GM12878 (cell line): ENCODE data around the gene CCSER1. TPM values are rescaled to one million over a fixed set of nuclear protein-coding genes. Genes with fewer than 3 reads are reported as not detected.

Experiments used
- ATAC-seq: fragments of 200-7000 bp; cut with Tn5 transposase; 3 replicates; pipeline ENCODE4 v1.9.1; 2020; ENCODE audit warnings: mild to moderate bottlenecking, moderate library complexity
- BruUV-seq: library from RNA; stranded (reverse); fragments of 400-500 nt; replicated peaks from 2 replicates; lab custom pipeline; 2021; lab: Mats Ljungman, UMichigan
- CTCF ChIA-PET: fragments of 300-600 bp; sonication (Branson Sonifier 250); formaldehyde crosslinking; extraction: SDS; loops from one replicate; lab custom pipeline; 2021; ENCODE audit warnings: inconsistent platforms; lab: Yijun Ruan, JAX
- POLR2A ChIA-PET: fragments of 350-600 bp; formaldehyde crosslinking; extraction: SDS; loops from one replicate; lab custom pipeline; 2021; ENCODE audit warnings: inconsistent platforms; lab: Charles Lee
- RAD21 ChIA-PET: fragments of 300-600 bp; sonication (Branson Sonifier 250); formaldehyde crosslinking; loops from one replicate; lab custom pipeline; 2023; ENCODE audit warnings: antibody characterized with exemption; ENCODE audit not compliant: unreplicated experiment; lab: Charles Lee
- SMC1A ChIA-PET: fragments of 300-600 bp; sonication (Branson Sonifier 250); formaldehyde crosslinking; loops from one replicate; lab custom pipeline; 2023; ENCODE audit not compliant: unreplicated experiment, uncharacterized antibody; lab: Charles Lee
- DNase-seq: peaks from one replicate; pipeline ENCODE4 v3.0.0-alpha.2; 2011; ENCODE audit warnings: low read depth, low spot score
- FAIRE-seq: peaks from 3 replicates; lab custom pipeline; 2011; peaks lifted over from hg19 to GRCh38; lab: Jason Lieb, UNC
- H2AFZ ChIP-seq: 2 replicates; pipeline ENCODE4 v1.6.0; 2011; ENCODE audit warnings: low read depth, low read length, control low read depth; ENCODE audit not compliant: control insufficient read depth
- H3K27ac ChIP-seq: 2 replicates; pipeline ENCODE4 v1.5.1; 2011; ENCODE audit warnings: control low read depth; ENCODE audit not compliant: control insufficient read depth, insufficient read depth
- H3K27me3 ChIP-seq, 2 experiments: replicated peaks in 1 of 2; 2 replicates each; pipeline versions ENCODE4 v1.6.0 to v1.6.1; 2011; ENCODE audit warnings: low read length in 1 of 2; ENCODE audit not compliant: control insufficient read depth in 2 of 2, insufficient read depth in 2 of 2
- H3K36me3 ChIP-seq, 2 experiments: 2 replicates each; pipeline ENCODE4 v1.5.1; 2011; ENCODE audit warnings: low read length in 1 of 2; ENCODE audit not compliant: control insufficient read depth in 2 of 2, insufficient read depth in 2 of 2
- H3K4me1 ChIP-seq: 2 replicates; pipeline ENCODE4 v1.6.1; 2011; ENCODE audit warnings: mild to moderate bottlenecking, low read length, moderate library complexity, mixed read lengths; ENCODE audit not compliant: control insufficient read depth, insufficient read depth
- H3K4me2 ChIP-seq: 2 replicates; pipeline ENCODE4 v1.6.0; 2011; ENCODE audit warnings: control low read depth; ENCODE audit not compliant: control insufficient read depth, insufficient read depth
- H3K4me3 ChIP-seq: fragments of 200-600 bp; sonication (generic); 2 replicates; pipeline ENCODE4 v1.5.1; 2016
- H3K79me2 ChIP-seq: 2 replicates; pipeline ENCODE4 v1.6.0; 2011; ENCODE audit warnings: low read length; ENCODE audit not compliant: control insufficient read depth, insufficient read depth
- H3K9ac ChIP-seq: 2 replicates; pipeline ENCODE4 v1.8.0; 2011; ENCODE audit warnings: low read length, control low read depth, mixed read lengths; ENCODE audit not compliant: control insufficient read depth, insufficient read depth
- H3K9me3 ChIP-seq: replicated peaks from 3 replicates; pipeline ENCODE4 v1.5.1; 2011; ENCODE audit warnings: mild to moderate bottlenecking, low read length; ENCODE audit not compliant: control insufficient read depth, insufficient read depth
- H4K20me1 ChIP-seq: 2 replicates; pipeline ENCODE4 v1.6.0; 2011; ENCODE audit not compliant: control insufficient read depth, insufficient read depth
- CUX1 ChIP-seq: IDR thresholded peaks from 2 replicates; pipeline ENCODE4 v1.6.1; 2012; ENCODE audit warnings: improper control_type of control experiment, low read depth, low read length; ENCODE audit not compliant: insufficient replicate concordance
- FOS ChIP-seq: IDR thresholded peaks from 3 replicates; pipeline ENCODE4 v1.6.1; 2011; ENCODE audit warnings: borderline replicate concordance; ENCODE audit not compliant: insufficient read length; ENCODE audit errors: extremely low read depth
- SMAD5 ChIP-seq: IDR thresholded peaks from 2 replicates; pipeline ENCODE4 v1.6.1; 2016; ENCODE audit warnings: antibody characterized with exemption, low read depth
- WGBS: methylation state at CpG from one replicate; pipeline ENCODE4 v1.1.6; 2016; ENCODE audit warnings: low lambda C conversion rate; ENCODE audit not compliant: insufficient replicate concordance, insufficient coverage; ENCODE audit errors: missing lambda C conversion rate; 5-methylcytosine and 5-hydroxymethylcytosine counted together
- in situ Hi-C: fragments of 300-500 bp; cut with MboI; formaldehyde crosslinking; loops from 9 replicates; pipeline ENCODE4 v1.14.3; 2018; ENCODE audit warnings: mixed read lengths
- intact Hi-C: fragments of 100-400 bp; cut with micrococcal nuclease; formaldehyde crosslinking; loops from one replicate; pipeline ENCODE4 v1.14.2; 2022; ENCODE audit not compliant: unreplicated experiment
- polyA plus RNA-seq, 11 experiments: library from polyadenylated mRNA; depleted of rRNA in 4 of 11; unstranded in 6 of 11; stranded (reverse) in 5 of 11; fragments of >200 nt; fragmentation: Nextera tagmentation in 4 of 11; fragmentation: Illumina TruSeq in 1 of 11; extraction: Ambion mirVana in 4 of 11; extraction: Trizol in 1 of 11; gene quantifications; 1 replicate in 1 of 11; 2 replicates in 10 of 11; pipeline versions ENCODE4 v1.2.1 to v1.2.3, GENCODE V29; 2011 to 2016; ENCODE audit warnings: inconsistent platforms in 2 of 11, missing spikeins in 2 of 11, low read depth in 1 of 11
- total RNA-seq, 4 experiments: library from RNA; depleted of rRNA in 3 of 4; stranded (reverse); fragments of >200 nt in 3 of 4; fragmentation: Illumina TruSeq in 1 of 4; extraction: Trizol in 1 of 4; gene quantifications; 2 replicates each; pipeline versions ENCODE4 v1.2.1 to v1.2.3, GENCODE V29; 2013 to 2021

The CCSER1 gene
- total and polyA plus RNA-seq, 10 of the 15 experiments (the other 5 are each of a cell fraction or from before 2014, with no cell fraction given): 0.22 to 2.7 (median 1.0) TPM

DNA sequence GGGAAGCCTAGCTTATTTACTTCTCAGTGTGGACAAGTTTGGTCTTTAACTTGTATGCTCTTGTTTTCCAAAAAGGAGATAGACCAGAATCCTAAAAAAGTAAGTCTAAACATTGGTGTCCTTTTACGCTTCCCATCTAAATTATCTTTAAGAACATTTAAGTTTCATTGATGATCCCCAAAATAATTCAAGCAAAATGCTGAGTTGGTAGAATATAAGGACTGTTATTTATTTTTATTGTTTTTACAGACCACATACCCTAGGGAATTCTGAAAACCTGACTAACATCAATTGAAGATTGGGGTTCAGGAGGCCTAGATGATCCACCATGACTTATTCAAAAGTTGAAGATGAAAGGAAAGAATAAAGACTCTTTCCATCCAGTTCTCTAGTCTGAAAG lies 653.0 kb downstream of the CCSER1 start (continued):
- no peak for TF ChIP-seq CUX1

DNA sequence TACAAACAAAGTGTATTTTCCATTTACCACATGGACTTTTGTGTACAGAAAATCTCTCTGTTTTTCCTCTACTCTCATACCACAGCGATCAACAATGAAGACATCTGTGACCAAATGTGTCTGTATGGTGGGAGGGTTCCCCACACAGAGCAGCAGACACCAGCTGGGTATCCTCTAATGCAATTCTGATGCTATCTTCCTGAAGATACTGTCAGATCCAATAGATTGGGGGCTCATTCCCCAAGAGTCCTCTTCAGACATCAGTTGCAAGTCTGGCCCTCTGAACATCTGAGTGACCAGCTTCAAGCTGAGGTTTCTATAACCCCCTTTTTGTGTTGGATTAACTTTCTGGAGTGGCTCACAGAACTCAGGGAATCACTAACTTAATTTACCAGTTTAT lies 659.4 kb downstream of the CCSER1 start:
- intact Hi-C loops: no loop called here
- 5% methylated on average over 1 of the region's 1 CpG for WGBS

More for the DNA sequence above, 659.4 kb downstream of the CCSER1 start:
- H3K4me3 ChIP-seq: no peak overlapping the region
- no peaks in the 10 kb centered on the region for H3K4me1 ChIP-seq
- no peaks in the 10 kb centered on the region for H4K20me1 ChIP-seq
- in situ Hi-C loops: no loop called here
- BruUV-seq: no TSS peak
- no peak overlapping the region for H3K9ac ChIP-seq
- no peak overlapping the region for H2AFZ ChIP-seq
- no peak overlapping the region for H3K4me2 ChIP-seq
- ChIA-PET POLR2A (no interaction called here), CTCF (no interaction called here), SMC1A (no interaction called here), RAD21 (no interaction called here)
- TF ChIP-seq FOS (no peak), SMAD5 (no peak)
- H3K79me2 ChIP-seq: no peaks in the 10 kb centered on the region
- H3K9me3 ChIP-seq: no peaks in the 10 kb centered on the region
- no peaks in the 10 kb centered on the region for H3K36me3 ChIP-seq
- ATAC-seq (no peak), DNase-seq (no peak), FAIRE-seq (no peak)
- H3K27ac ChIP-seq: no peak overlapping the region
- H3K27me3 ChIP-seq: no peaks in the 10 kb centered on the region
